Neural cell (in vitro differentiated cells): ENCODE measurements around the gene PRSS33. TPM values are rescaled to one million over a fixed set of nuclear protein-coding genes. Genes with fewer than 3 reads are reported as not detected.

Experiments used
- H2AFZ ChIP-seq: fragments of 200-600, 300-800 bp; sonication (generic), shearing (Covaris generic); 2 replicates; pipeline ENCODE4 v1.6.0; 2014; ENCODE audit warnings: low read depth, mild to moderate bottlenecking, antibody characterized with exemption, low read length, moderate library complexity
- H3F3A ChIP-seq: fragments of 200-600 bp; shearing (Covaris generic); 2 replicates; pipeline ENCODE4 v1.6.1; 2016; ENCODE audit warnings: mild to moderate bottlenecking, moderate library complexity, mixed read lengths, antibody characterized with exemption, low read length; ENCODE audit not compliant: insufficient read depth, poor library complexity, severe bottlenecking
- H3K27ac ChIP-seq: fragments of 200-600, 300-800 bp; sonication (generic), shearing (Covaris generic); 2 replicates; pipeline ENCODE4 v1.5.1; 2014; ENCODE audit warnings: mild to moderate bottlenecking, low read length, moderate library complexity
- H3K27me3 ChIP-seq: fragments of 300-800, 200-600 bp; sonication (generic), shearing (Covaris generic); 2 replicates; pipeline ENCODE4 v1.6.0; 2014; ENCODE audit warnings: mild to moderate bottlenecking, low read depth, low read length, moderate library complexity; ENCODE audit not compliant: insufficient read depth
- H3K36me3 ChIP-seq: fragments of 300-800, 200-600 bp; sonication (generic), shearing (Covaris generic); 2 replicates; pipeline ENCODE4 v1.5.1; 2014; ENCODE audit warnings: mild to moderate bottlenecking, antibody characterized with exemption, low read length, moderate library complexity; ENCODE audit not compliant: insufficient read depth
- H3K4me2 ChIP-seq: fragments of 300-800, 200-600 bp; sonication (generic), shearing (Covaris generic); 2 replicates; pipeline ENCODE4 v1.6.0; 2014; ENCODE audit warnings: mild to moderate bottlenecking, low read length
- H3K4me3 ChIP-seq: fragments of 300-800, 200-600 bp; sonication (generic), shearing (Covaris generic); 2 replicates; pipeline ENCODE4 v1.5.1; 2014; ENCODE audit warnings: mild to moderate bottlenecking, low read length, moderate library complexity
- H3K79me2 ChIP-seq: fragments of 200-600 bp; shearing (Covaris generic); replicated peaks from 2 replicates; pipeline ENCODE4 v1.6.0; 2014; ENCODE audit warnings: mild to moderate bottlenecking, low read length, moderate library complexity; ENCODE audit not compliant: insufficient read depth
- H3K9ac ChIP-seq: fragments of 300-800, 200-600 bp; sonication (generic), shearing (Covaris generic); 2 replicates; pipeline ENCODE4 v1.6.1; 2016; ENCODE audit warnings: mild to moderate bottlenecking, low read length, mixed read lengths
- H3K9me2 ChIP-seq: fragments of 200-600 bp; shearing (Covaris generic); 2 replicates; pipeline ENCODE4 v1.6.1; 2016; ENCODE audit warnings: mild to moderate bottlenecking, low read length, mixed read lengths; ENCODE audit not compliant: insufficient read depth
- H3K9me3 ChIP-seq: fragments of 200-600, 300-800 bp; sonication (generic), shearing (Covaris generic); 2 replicates; pipeline ENCODE4 v1.6.1; 2016; ENCODE audit warnings: mild to moderate bottlenecking, mixed run types, low read length, moderate library complexity, mixed read lengths
- H4K20me1 ChIP-seq: fragments of 200-600 bp; shearing (Covaris generic); 2 replicates; pipeline ENCODE4 v1.6.1; 2016; ENCODE audit warnings: mild to moderate bottlenecking, mixed run types; ENCODE audit not compliant: insufficient read depth
- CTCF ChIP-seq: fragments of 450-650 bp; IDR thresholded peaks from 2 replicates; pipeline ENCODE4 v1.5.1; 2014; ENCODE audit warnings: antibody characterized with exemption, mild to moderate bottlenecking, moderate library complexity; ENCODE audit not compliant: poor library complexity, severe bottlenecking
- EP300 ChIP-seq: fragments of 450-650 bp; conservative IDR thresholded peaks from 2 replicates; pipeline ENCODE4 v1.6.1; 2014; ENCODE audit warnings: antibody characterized with exemption, mild to moderate bottlenecking, moderate library complexity; ENCODE audit not compliant: poor library complexity, severe bottlenecking
- EZH2 ChIP-seq: fragments of 200-600, 300-800 bp; shearing (Covaris generic), sonication (generic); IDR thresholded peaks from 2 replicates; pipeline ENCODE4 v1.6.1; 2014; ENCODE audit warnings: antibody characterized with exemption, low read length, borderline replicate concordance, mild to moderate bottlenecking; ENCODE audit not compliant: insufficient read depth, poor library complexity, severe bottlenecking
- MXI1 ChIP-seq: fragments of 450-650 bp; conservative IDR thresholded peaks from 2 replicates; pipeline ENCODE4 v1.6.1; 2014; ENCODE audit warnings: antibody characterized with exemption, mild to moderate bottlenecking; ENCODE audit not compliant: poor library complexity, severe bottlenecking
- POLR2AphosphoS5 ChIP-seq: IDR thresholded peaks from 2 replicates; pipeline ENCODE4 v1.6.1; 2012
- RAD21 ChIP-seq: fragments of 450-650 bp; conservative IDR thresholded peaks from 2 replicates; pipeline ENCODE4 v1.6.1; 2014; ENCODE audit warnings: antibody characterized with exemption, mild to moderate bottlenecking, moderate library complexity
- REST ChIP-seq: IDR thresholded peaks from 2 replicates; pipeline ENCODE4 v1.6.1; 2012; ENCODE audit warnings: borderline replicate concordance
- SMC3 ChIP-seq: fragments of 450-650 bp; conservative IDR thresholded peaks from 2 replicates; pipeline ENCODE4 v1.6.1; 2014; ENCODE audit warnings: antibody characterized with exemption, mild to moderate bottlenecking, moderate library complexity; ENCODE audit not compliant: poor library complexity
- TAF1 ChIP-seq: IDR thresholded peaks from 2 replicates; pipeline ENCODE4 v1.6.1; 2012; ENCODE audit warnings: low read depth
- polyA plus RNA-seq: library from polyadenylated mRNA; depleted of rRNA; stranded (reverse); fragments of >200 nt; gene quantifications from 2 replicates; pipeline ENCODE4 v1.2.3, GENCODE V29; 2014

PRSS33 gene
- polyA plus RNA-seq, 1 donor from 2014 or later = not detected

GRCh38 chr16:2785101-2785991 lies 2.0 kb downstream of the PRSS33 start (continued):
- no peak for TF ChIP-seq MXI1
- no peak for TF ChIP-seq EP300

- no peaks in the 10 kb centered on the region for H3F3A ChIP-seq
- H3K27me3 ChIP-seq = no peaks in the 10 kb centered on the region
- H3K79me2 ChIP-seq = no peaks in the 10 kb centered on the region
- H2AFZ ChIP-seq = no peak overlapping the region
- H3K4me2 ChIP-seq = no peak overlapping the region
- no peak overlapping the region for H3K9ac ChIP-seq
- TF ChIP-seq REST (no peak), CTCF (no peak), MXI1 (no peak), RAD21 (no peak)
- H3K27ac ChIP-seq = no peak overlapping the region
- H4K20me1 ChIP-seq = no peaks in the 10 kb centered on the region
- no peak overlapping the region for H3K4me3 ChIP-seq
- no peaks in the 10 kb centered on the region for H3K9me2 ChIP-seq
- H3K36me3 ChIP-seq = no peaks in the 10 kb centered on the region
- no peaks in the 10 kb centered on the region for H3K9me3 ChIP-seq
Observed at GRCh38 chr16:2784358-2785100, 2.8 kb downstream of the PRSS33 start.

GRCh38 chr16:2783581-2784357 lies 3.6 kb downstream of the PRSS33 start:
- Histone ChIP-seq H3K9me3 (no peaks in the 10 kb centered on the region), H3K27ac (no peak overlapping the region), H3F3A (no peaks in the 10 kb centered on the region), H3K27me3 (no peaks in the 10 kb centered on the region), H3K79me2 (peaks cover 4% of the 10 kb centered on the region), H4K20me1 (no peaks in the 10 kb centered on the region), H3K36me3 (no peaks in the 10 kb centered on the region), H3K4me3 (no peak overlapping the region), H3K4me2 (no peak overlapping the region), H3K9ac (no peak overlapping the region), H3K9me2 (no peaks in the 10 kb centered on the region), H2AFZ (no peak overlapping the region)
- TF ChIP-seq EZH2 (no peak), MXI1 (no peak), SMC3 (no peak), POLR2AphosphoS5 (no peak), RAD21 (no peak), TAF1 (no peak), EP300 (no peak), CTCF (no peak), REST (no peak)
